Skeletal muscle satellite cell (primary cell): ENCODE data around the gene PDIK1L.
"Not testable (repeated sequence)": the region's sequence is repeated elsewhere in the genome, so short reads cannot be mapped to it uniquely, and the experiment has no call there.

Experiments used
- H3K27me3 ChIP-seq: 2 replicates; pipeline ENCODE4 v1.7.0; 2013; ENCODE audit warnings: low read length; ENCODE audit not compliant: control insufficient read depth, insufficient read depth
- H3K36me3 ChIP-seq: 2 replicates; pipeline ENCODE4 v1.7.0; 2013; ENCODE audit warnings: mild to moderate bottlenecking, control low read depth, low read length; ENCODE audit not compliant: insufficient read depth
- H3K4me1 ChIP-seq: 2 replicates; pipeline ENCODE4 v1.7.0; 2013; ENCODE audit warnings: low read length; ENCODE audit not compliant: control insufficient read depth, insufficient read depth
- H3K4me2 ChIP-seq: 2 replicates; pipeline ENCODE4 v1.7.0; 2013; ENCODE audit warnings: mild to moderate bottlenecking, low read length
- H3K4me3 ChIP-seq: 2 replicates; pipeline ENCODE4 v1.7.0; 2013; ENCODE audit warnings: low read length
- H3K9ac ChIP-seq: 2 replicates; pipeline ENCODE4 v1.7.0; 2013; ENCODE audit warnings: mild to moderate bottlenecking, low read depth, low read length, moderate library complexity
- H3K9me3 ChIP-seq: replicated peaks from 2 replicates; pipeline ENCODE4 v1.7.0; 2013; ENCODE audit warnings: mild to moderate bottlenecking, control low read depth, low read length

Gene PDIK1L

GRCh38 chr1:26093569-26093968 is 18.1 kb upstream of the PDIK1L start:
- H3K4me3 ChIP-seq, H3K9ac ChIP-seq, H3K4me1 ChIP-seq, H3K36me3 ChIP-seq, H3K9me3 ChIP-seq, H3K4me2 ChIP-seq: not testable (repeated sequence)
- H3K27me3 ChIP-seq: peaks cover 48% of the 10 kb centered on the region

GRCh38 chr1:26094076-26094669 is 17.5 kb upstream of the PDIK1L start:
- Histone ChIP-seq H3K4me1 (peaks cover 4% of the 10 kb centered on the region), H3K4me2 (no peak overlapping the region), H3K4me3 (no peak overlapping the region), H3K9ac (no peak overlapping the region), H3K9me3 (no peaks in the 10 kb centered on the region), H3K36me3 (no peaks in the 10 kb centered on the region), H3K27me3 (peaks cover 48% of the 10 kb centered on the region)

- Histone ChIP-seq H3K9ac (no peak overlapping the region), H3K4me2 (no peak overlapping the region), H3K27me3 (peaks cover 48% of the 10 kb centered on the region), H3K9me3 (no peaks in the 10 kb centered on the region), H3K4me3 (no peak overlapping the region), H3K36me3 (no peaks in the 10 kb centered on the region), H3K4me1 (peaks cover 4% of the 10 kb centered on the region)
Measured at GRCh38 chr1:26094677-26095383, 16.8 kb upstream of the PDIK1L start.

GRCh38 chr1:26096471-26096870 is 15.2 kb upstream of the PDIK1L start:
- Histone ChIP-seq H3K4me2 (no peak overlapping the region), H3K27me3 (peaks cover 40% of the 10 kb centered on the region), H3K4me3 (no peak overlapping the region), H3K9me3 (no peaks in the 10 kb centered on the region), H3K36me3 (no peaks in the 10 kb centered on the region), H3K4me1 (peaks cover 4% of the 10 kb centered on the region), H3K9ac (no peak overlapping the region)

DNA sequence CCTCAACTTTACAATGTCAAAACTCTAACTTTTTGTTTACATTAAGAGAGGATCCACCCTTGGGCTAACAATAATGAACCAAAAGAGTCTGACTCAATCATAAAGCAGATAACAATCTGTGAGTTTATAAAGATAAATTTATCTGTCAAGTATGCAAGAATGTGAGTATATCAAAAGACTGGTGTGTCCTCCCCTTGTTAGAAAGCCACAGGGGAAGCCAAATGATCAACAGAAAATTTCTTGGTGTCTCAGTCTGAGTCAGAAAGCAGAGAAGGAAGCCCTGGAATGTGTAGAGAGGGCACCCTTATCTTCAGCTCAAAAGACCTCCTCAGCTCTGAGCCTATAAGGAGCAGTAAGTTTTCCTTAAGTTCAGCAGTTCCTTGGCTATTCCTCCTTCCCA is 13.9 kb upstream of the PDIK1L start:
- Histone ChIP-seq H3K4me3 (no peak overlapping the region), H3K9ac (no peak overlapping the region), H3K36me3 (no peaks in the 10 kb centered on the region), H3K4me2 (no peak overlapping the region), H3K4me1 (peaks cover 4% of the 10 kb centered on the region), H3K9me3 (no peaks in the 10 kb centered on the region), H3K27me3 (peaks cover 37% of the 10 kb centered on the region)

GRCh38 chr1:26098602-26099001 is 13.0 kb upstream of the PDIK1L start:
- Histone ChIP-seq H3K4me2 (no peak overlapping the region), H3K36me3 (no peaks in the 10 kb centered on the region), H3K4me3 (no peak overlapping the region), H3K9me3 (no peaks in the 10 kb centered on the region), H3K9ac (no peak overlapping the region), H3K27me3 (peaks cover 33% of the 10 kb centered on the region), H3K4me1 (peaks cover 4% of the 10 kb centered on the region)

- H3K9ac ChIP-seq: no peak overlapping the region
- no peaks in the 10 kb centered on the region for H3K9me3 ChIP-seq
- no peaks in the 10 kb centered on the region for H3K36me3 ChIP-seq
- H3K4me1 ChIP-seq: peaks cover 2% of the 10 kb centered on the region
- H3K4me2 ChIP-seq: no peak overlapping the region
- no peak overlapping the region for H3K4me3 ChIP-seq
- H3K27me3 ChIP-seq: peaks cover 23% of the 10 kb centered on the region
Measured at GRCh38 chr1:26099780-26100179, 11.8 kb upstream of the PDIK1L start.

DNA sequence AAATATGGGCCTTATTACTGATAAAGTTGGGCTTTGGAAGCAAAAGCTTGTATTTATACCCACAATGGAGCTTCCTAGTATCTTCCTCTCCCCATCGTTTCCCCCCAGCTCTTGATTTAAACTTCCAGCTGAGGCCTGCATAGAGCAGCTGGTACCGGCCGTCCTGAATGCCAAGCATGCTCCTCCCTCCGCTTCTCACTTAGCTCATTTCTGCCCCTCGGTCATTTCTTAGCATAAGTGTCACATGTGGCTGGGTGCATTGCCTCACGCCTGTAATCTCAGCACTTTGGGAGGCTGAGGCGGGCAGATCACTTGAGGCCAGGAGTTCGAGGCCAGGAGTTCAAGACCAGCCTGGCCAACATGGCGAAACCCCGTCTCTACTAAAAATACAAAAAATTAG is 11.4 kb upstream of the PDIK1L start:
- H3K36me3 ChIP-seq, H3K9me3 ChIP-seq, H3K4me1 ChIP-seq, H3K4me3 ChIP-seq, H3K9ac ChIP-seq, H3K4me2 ChIP-seq: not testable (repeated sequence)
- peaks cover 23% of the 10 kb centered on the region for H3K27me3 ChIP-seq

GRCh38 chr1:26102119-26102518 is 9.5 kb upstream of the PDIK1L start:
- Histone ChIP-seq H3K4me3 (no peak overlapping the region), H3K27me3 (peaks cover 21% of the 10 kb centered on the region), H3K9ac (no peak overlapping the region), H3K9me3 (no peaks in the 10 kb centered on the region), H3K4me2 (no peak overlapping the region), H3K4me1 (no peaks in the 10 kb centered on the region), H3K36me3 (no peaks in the 10 kb centered on the region)

DNA sequence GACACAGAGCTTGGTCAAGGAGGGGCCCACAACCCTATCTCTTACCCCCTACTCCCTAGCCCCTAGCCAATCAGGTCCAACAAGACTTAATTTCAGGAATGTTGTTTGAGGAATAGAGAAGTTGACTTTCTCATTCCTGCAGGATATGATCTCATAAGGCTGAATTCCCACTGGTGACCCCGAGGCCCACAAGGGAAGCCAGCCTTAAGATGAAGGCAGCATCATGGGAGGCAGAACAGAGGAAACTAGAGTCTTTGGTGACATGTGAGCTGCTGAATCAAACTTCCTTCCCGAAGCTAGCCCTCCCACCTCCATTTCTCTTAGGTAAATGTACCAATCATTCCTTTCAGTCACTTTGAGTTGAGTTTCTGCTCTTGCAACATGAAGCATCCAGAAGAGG is 9.1 kb upstream of the PDIK1L start:
- Histone ChIP-seq H3K9ac (no peak overlapping the region), H3K36me3 (no peaks in the 10 kb centered on the region), H3K27me3 (peaks cover 17% of the 10 kb centered on the region), H3K9me3 (no peaks in the 10 kb centered on the region), H3K4me1 (no peaks in the 10 kb centered on the region), H3K4me2 (no peak overlapping the region), H3K4me3 (no peak overlapping the region)

GRCh38 chr1:26105226-26105548 is 6.4 kb upstream of the PDIK1L start:
- peaks cover 16% of the 10 kb centered on the region for H3K27me3 ChIP-seq
- H3K4me2 ChIP-seq, H3K4me1 ChIP-seq, H3K36me3 ChIP-seq, H3K9ac ChIP-seq, H3K9me3 ChIP-seq, H3K4me3 ChIP-seq: not testable (repeated sequence)
